ENCODE results near the gene DYNC1H1. TPM values are rescaled to one million over a fixed set of nuclear protein-coding genes. Genes with fewer than 3 reads are reported as not detected.
"Not testable (repeated sequence)": the region's sequence is repeated elsewhere in the genome, so short reads cannot be mapped to it uniquely, and the experiment has no call there.

The DYNC1H1 gene
- total RNA-seq, 4 donors from 2014 or later, result 386 to 531 (median 472) TPM

DNA sequence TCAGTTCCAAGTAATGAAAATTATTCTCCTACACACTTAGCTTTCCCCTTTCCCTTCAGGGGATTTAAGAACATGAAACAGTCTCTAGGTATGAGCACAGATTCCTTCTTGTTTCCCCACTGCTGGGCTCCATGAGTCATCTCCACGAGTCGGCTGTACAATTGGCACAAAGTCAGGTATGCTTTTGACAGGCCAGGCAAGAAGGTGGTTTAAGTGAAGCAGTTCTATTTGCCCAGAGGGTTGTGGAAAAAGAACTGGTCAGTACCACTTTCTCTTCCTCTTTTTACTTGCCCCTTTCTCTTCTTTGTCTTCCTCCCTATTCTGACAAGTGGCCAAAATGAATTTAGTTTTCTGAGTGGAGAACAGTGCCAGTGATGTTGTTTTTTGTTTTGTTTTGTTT is 16.3 kb downstream of the DYNC1H1 start:
- peak in 2 of 3 donors; percentile 37 to 69 for DNase-seq
- no peak for TF ChIP-seq POLR2A (IDR thresholded peaks at IDR 0.05)
- TF ChIP-seq, protein P1, sequence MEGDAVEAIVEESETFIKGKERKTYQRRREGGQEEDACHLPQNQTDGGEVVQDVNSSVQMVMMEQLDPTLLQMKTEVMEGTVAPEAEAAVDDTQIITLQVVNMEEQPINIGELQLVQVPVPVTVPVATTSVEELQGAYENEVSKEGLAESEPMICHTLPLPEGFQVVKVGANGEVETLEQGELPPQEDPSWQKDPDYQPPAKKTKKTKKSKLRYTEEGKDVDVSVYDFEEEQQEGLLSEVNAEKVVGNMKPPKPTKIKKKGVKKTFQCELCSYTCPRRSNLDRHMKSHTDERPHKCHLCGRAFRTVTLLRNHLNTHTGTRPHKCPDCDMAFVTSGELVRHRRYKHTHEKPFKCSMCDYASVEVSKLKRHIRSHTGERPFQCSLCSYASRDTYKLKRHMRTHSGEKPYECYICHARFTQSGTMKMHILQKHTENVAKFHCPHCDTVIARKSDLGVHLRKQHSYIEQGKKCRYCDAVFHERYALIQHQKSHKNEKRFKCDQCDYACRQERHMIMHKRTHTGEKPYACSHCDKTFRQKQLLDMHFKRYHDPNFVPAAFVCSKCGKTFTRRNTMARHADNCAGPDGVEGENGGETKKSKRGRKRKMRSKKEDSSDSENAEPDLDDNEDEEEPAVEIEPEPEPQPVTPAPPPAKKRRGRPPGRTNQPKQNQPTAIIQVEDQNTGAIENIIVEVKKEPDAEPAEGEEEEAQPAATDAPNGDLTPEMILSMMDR (IDR thresholded peaks at IDR 0.05), result no peak
- no peaks in the 10 kb centered on the region for H3K9me3 ChIP-seq
- no peaks in the 10 kb centered on the region for H3K27me3 ChIP-seq
- peak overlapping the region in 1 of 4 donors; percentile 27 for H3K27ac ChIP-seq
- H3K36me3 ChIP-seq, result peaks cover 0 to 90% (median 3%) of the 10 kb centered on the region in 3 donors
- no peak overlapping the region for H3K4me3 ChIP-seq
- no peaks in the 10 kb centered on the region for H3K4me1 ChIP-seq

DNA sequence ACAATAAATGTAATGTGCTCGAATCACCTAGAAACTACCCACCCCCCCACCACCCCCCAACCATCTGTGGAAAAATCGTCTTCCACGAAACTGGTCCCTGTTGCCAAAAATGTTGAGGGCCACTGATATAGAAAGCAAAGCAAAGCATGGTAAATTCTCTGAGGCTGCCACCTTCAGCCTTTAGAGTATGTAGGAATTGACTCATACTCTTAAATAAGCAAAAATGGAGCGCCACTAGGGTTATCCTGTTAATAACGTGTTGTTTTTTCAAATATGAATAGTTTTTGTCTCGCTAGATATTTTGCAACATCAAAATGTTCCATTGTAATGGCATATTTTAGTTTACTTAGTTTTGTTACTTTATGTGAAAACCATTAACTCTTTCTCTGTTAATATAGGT is 18.2 kb downstream of the DYNC1H1 start:
- TF ChIP-seq POLR2A (IDR thresholded peaks at IDR 0.05), result no peak
- TF ChIP-seq, protein P1 (IDR thresholded peaks at IDR 0.05), result no peak
- Histone ChIP-seq H3K9me3 (no peaks in the 10 kb centered on the region), H3K4me3 (no peak overlapping the region), H3K27me3 (no peaks in the 10 kb centered on the region), H3K4me1 (no peaks in the 10 kb centered on the region), H3K27ac (no peak overlapping the region), H3K36me3 (peaks cover 0 to 92% (median 3%) of the 10 kb centered on the region in 3 donors)
- no peak for DNase-seq

DNA sequence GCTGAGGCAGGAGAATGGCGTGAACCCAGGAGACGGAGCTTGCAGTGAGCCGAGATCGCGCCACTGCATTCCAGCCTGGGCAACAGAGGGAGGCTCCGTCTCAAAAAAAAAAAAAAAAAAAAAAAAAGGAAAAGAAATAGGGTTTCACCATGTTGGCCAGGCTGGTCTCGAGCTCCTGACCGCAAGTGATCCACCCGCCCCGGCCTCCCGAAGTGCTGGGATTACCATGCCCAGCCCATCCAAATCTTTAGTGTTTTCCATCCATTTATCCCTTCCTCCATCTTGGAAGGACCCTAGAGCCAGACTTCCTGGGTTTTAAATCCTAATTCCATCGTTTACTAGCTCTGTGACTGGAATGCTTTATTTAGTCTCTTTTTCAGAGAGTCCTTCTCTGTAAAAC is 20.5 kb downstream of the DYNC1H1 start:
- H3K9me3 ChIP-seq, H3K4me1 ChIP-seq, H3K27ac ChIP-seq, DNase-seq, H3K4me3 ChIP-seq, H3K27me3 ChIP-seq: not testable (repeated sequence)
- peaks cover 0 to 98% (median 0%) of the 10 kb centered on the region in 3 donors for H3K36me3 ChIP-seq

DNA sequence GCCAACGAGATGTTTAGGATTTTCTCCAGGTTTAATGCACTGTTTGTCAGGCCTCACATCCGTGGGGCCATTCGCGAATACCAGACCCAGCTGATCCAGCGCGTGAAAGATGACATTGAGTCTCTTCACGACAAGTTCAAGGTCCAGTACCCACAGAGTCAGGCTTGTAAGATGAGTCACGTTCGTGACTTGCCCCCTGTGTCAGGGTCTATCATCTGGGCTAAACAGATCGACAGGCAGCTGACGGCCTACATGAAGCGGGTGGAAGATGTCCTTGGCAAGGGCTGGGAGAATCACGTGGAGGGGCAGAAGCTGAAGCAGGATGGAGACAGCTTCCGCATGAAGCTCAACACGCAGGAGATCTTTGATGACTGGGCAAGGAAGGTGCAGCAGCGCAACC is 21.6 kb downstream of the DYNC1H1 start:
- H3K27me3 ChIP-seq, result no peaks in the 10 kb centered on the region
- H3K4me1 ChIP-seq, result no peaks in the 10 kb centered on the region
- no peak overlapping the region for H3K4me3 ChIP-seq
- no peak for DNase-seq
- TF ChIP-seq, protein P1 (IDR thresholded peaks at IDR 0.05), result no peak
- TF ChIP-seq POLR2A (IDR thresholded peaks at IDR 0.05), result no peak
- no peak overlapping the region for H3K27ac ChIP-seq
- H3K36me3 ChIP-seq, result peaks cover 0 to 97% (median 0%) of the 10 kb centered on the region in 3 donors
- no peaks in the 10 kb centered on the region for H3K9me3 ChIP-seq

DNA sequence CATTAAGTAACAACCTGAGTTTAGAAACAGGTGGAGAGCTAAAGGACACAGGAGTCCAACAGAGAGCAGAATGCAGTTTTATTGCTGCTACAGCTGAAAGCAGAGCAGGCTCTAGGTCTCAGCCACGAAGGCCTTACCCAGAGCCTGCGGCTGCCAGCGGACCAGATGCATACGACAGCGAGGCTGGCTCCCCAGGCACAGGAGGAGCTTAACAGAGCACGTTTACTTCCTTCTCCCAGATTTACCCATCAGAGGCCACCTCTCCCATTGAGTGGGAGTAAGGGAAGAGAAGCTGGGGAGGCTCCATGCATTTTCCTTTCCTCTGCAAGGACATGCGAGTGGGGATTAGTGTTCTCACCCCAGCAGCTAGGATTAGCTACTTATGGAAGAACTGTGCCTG is 22.6 kb downstream of the DYNC1H1 start:
- H3K9me3 ChIP-seq, result no peaks in the 10 kb centered on the region
- H3K27ac ChIP-seq, result no peak overlapping the region
- no peaks in the 10 kb centered on the region for H3K27me3 ChIP-seq
- H3K4me3 ChIP-seq, result no peak overlapping the region
- H3K36me3 ChIP-seq, result peaks cover 0 to 97% (median 0%) of the 10 kb centered on the region in 3 donors
- TF ChIP-seq, protein P1 (IDR thresholded peaks at IDR 0.05), result no peak
- TF ChIP-seq POLR2A (IDR thresholded peaks at IDR 0.05), result no peak
- DNase-seq, result no peak
- no peaks in the 10 kb centered on the region for H3K4me1 ChIP-seq

DNA sequence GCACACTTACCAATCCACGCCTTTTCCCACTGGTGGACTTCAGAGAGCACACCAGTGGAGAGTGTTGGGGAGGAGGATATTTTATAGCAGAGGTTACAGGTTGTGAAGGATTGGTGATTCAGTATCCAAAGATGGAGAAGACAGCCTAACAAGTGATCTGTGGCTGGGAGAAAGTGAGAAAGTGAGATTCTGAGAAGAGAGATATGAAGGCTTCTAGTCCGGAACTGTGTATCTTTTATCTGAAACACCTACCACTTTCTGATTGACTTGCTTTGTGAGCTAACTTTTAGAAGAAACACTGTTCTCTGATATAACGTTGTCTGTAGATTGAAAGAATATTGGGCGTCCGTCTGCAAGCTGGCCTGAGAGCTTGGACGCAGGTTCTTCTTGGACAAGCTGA is 24.0 kb downstream of the DYNC1H1 start:
- Histone ChIP-seq H3K27ac (no peak overlapping the region), H3K9me3 (no peaks in the 10 kb centered on the region), H3K4me1 (no peaks in the 10 kb centered on the region), H3K36me3 (peaks cover 0 to 97% (median 0%) of the 10 kb centered on the region in 3 donors), H3K27me3 (no peaks in the 10 kb centered on the region), H3K4me3 (no peak overlapping the region)
- DNase-seq, result no peak
- TF ChIP-seq POLR2A (IDR thresholded peaks at IDR 0.05), result no peak
- TF ChIP-seq, protein P1 (IDR thresholded peaks at IDR 0.05), result no peak
